Activated CD4-positive, alpha-beta T cell treated with anti-CD3 and anti-CD28 coated beads for 48 hours (primary cell): ENCODE data around the gene DUT.
"Not testable (repeated sequence)": the region's sequence is repeated elsewhere in the genome, so short reads cannot be mapped to it uniquely, and the experiment has no call there.

ENCODE experiments used
- DNase-seq: peaks from one replicate; pipeline ENCODE4 v3.0.0-alpha.2; 2020

DUT gene

GRCh38 chr15:48330855-48331795 lies at the start of gene DUT:
DUT (plus strand) TSS chr15:48331429; CDS start chr15:48331516, 87 bp downstream.
- DNase-seq: peak; percentile 85

GRCh38 chr15:48281674-48282073 lies 49.6 kb upstream of the DUT start:
- DNase-seq: no peak

- DNase-seq: no peak
Observed at GRCh38 chr15:48282216-48282615, 49.0 kb upstream of the DUT start.

- DNase-seq: no peak
Observed at GRCh38 chr15:48283396-48284145, 47.7 kb upstream of the DUT start.

- DNase-seq: peak; percentile 43
Observed at GRCh38 chr15:48285329-48286214, 45.7 kb upstream of the DUT start.

GRCh38 chr15:48289628-48290027 lies 41.6 kb upstream of the DUT start:
- DNase-seq: no peak

- DNase-seq: no peak
Observed at GRCh38 chr15:48292458-48292857, 38.8 kb upstream of the DUT start.

GRCh38 chr15:48297668-48298067 lies 33.6 kb upstream of the DUT start:
- no peak for DNase-seq

GRCh38 chr15:48298914-48299313 lies 32.3 kb upstream of the DUT start:
- no peak for DNase-seq

- no peak for DNase-seq
Observed at GRCh38 chr15:48300038-48300437, 31.2 kb upstream of the DUT start.

GRCh38 chr15:48304398-48304797 lies 26.8 kb upstream of the DUT start:
- no peak for DNase-seq

- no peak for DNase-seq
Observed at GRCh38 chr15:48306639-48307038, 24.6 kb upstream of the DUT start.

- no peak for DNase-seq
Observed at GRCh38 chr15:48307586-48307985, 23.6 kb upstream of the DUT start.

GRCh38 chr15:48309740-48310139 lies 21.5 kb upstream of the DUT start:
- DNase-seq: no peak

- no peak for DNase-seq
Observed at GRCh38 chr15:48313216-48313615, 18.0 kb upstream of the DUT start.

- no peak for DNase-seq
Observed at GRCh38 chr15:48315041-48315440, 16.2 kb upstream of the DUT start.

GRCh38 chr15:48317221-48317620 lies 14.0 kb upstream of the DUT start:
- no peak for DNase-seq

GRCh38 chr15:48318131-48318530 lies 13.1 kb upstream of the DUT start:
- no peak for DNase-seq

GRCh38 chr15:48323294-48323693 lies 7.9 kb upstream of the DUT start:
- no peak for DNase-seq

GRCh38 chr15:48324949-48325348 lies 6.3 kb upstream of the DUT start:
- DNase-seq: no peak

- DNase-seq: no peak
Observed at GRCh38 chr15:48325400-48325799, 5.8 kb upstream of the DUT start.

- DNase-seq: not testable (repeated sequence)
Observed at GRCh38 chr15:48326180-48326579, 5.0 kb upstream of the DUT start.
